Measurements from ENCODE around the gene TGFBR3.
"Not testable (repeated sequence)": the region's sequence is repeated elsewhere in the genome, so short reads cannot be mapped to it uniquely, and the experiment has no call there.

TGFBR3 gene

GRCh38 chr1:91883470-91883869 is 2.5 kb downstream of the TGFBR3 start:
- DNase-seq (ENCODE audit: low spot score), result peak; percentile 49

DNA sequence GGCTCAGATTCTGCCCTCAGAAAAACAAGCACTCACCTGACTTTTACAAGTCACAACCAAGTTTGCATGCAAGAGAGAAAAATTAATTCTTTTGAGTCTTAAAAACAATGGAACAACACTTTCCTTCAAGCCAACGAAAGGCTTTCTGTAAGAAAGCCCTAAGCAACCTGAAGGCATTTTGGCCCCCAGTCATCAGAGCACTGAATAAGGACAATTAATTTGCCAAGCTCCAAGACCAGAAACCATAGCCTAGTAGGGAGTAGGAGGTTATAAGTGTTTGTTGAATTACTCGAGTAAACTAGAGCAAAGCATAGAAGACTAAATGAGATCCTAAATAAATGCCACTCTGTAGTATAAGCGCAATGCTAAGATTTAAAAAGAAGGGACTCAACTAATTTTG is 4.7 kb downstream of the TGFBR3 start:
- DNase-seq (ENCODE audit: low spot score), result no peak

DNA sequence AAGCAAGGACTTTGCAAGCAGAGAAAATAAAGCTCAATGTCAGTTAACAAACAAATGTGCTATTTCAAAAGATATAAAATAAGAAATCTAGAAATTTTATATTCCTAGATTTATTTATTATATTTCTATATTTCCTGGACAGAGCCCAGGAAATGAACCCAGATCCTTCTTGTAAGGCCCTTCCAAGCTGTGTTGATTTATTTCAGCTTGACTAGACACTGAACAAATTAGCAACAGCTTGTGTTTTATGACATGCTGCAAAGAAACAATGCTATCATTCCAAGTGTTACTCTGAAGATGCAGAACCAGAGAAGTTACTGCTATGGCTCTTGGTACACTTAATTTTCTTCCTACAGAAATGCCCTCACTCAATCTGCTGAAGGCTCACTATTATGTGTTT is 6.2 kb downstream of the TGFBR3 start:
- no peak for DNase-seq (ENCODE audit: low spot score)

DNA sequence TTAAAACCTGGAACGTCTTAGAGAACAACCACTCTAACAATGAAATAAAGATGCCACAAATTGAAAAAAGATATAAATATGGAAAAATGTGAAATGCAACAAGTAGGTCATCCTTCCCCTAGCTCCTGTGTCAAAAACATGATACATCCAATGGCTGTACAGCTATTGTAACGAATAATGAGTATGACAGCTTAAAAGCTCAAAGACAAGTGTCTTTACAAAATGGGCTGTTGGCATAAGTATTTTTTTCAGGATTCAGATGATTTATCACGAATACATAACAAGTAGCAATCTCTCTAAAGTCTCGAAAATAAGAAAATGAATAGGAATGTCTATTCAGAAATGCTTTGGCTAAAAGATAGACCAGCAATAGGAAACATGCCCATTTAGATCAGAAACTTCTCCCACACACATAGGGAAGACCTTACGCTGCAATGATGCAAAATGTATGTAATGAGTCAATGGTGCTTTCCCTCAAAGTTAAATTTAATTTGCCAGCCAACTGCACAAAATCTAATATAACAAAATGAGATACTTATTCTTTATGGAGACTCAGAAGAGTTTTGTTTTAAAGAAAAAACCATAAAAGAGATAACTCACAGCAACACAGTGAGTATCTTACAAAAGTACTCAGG is 8.3 kb downstream of the TGFBR3 start:
- no peak for DNase-seq (ENCODE audit: low spot score)

GRCh38 chr1:91876781-91877573 is 9.0 kb downstream of the TGFBR3 start:
- no peak for DNase-seq (ENCODE audit: low spot score)

DNA sequence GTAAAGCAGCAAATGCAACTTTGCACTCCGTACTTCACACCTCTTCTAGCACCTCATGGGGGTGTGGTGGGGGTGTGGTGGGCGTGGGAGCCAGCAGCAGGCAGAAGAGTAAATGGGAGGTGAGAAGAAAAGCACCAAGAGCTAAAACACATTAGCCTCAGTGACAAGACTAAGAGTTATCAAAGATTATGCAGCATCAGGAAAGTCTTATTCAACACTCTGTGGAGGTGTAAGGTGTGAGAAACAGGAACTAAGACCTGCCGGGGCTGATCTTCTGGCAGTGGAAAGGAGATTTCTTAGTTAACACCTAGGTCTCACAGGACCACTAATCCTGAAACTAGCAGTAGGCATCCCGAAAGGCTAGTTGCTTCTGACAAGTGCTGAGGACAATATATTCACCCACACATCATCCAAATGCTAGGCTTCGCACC is 9.9 kb downstream of the TGFBR3 start:
- DNase-seq (ENCODE audit: low spot score), result no peak

- no peak for DNase-seq (ENCODE audit: low spot score)
Observed at GRCh38 chr1:91874167-91874566, 11.8 kb downstream of the TGFBR3 start.

DNA sequence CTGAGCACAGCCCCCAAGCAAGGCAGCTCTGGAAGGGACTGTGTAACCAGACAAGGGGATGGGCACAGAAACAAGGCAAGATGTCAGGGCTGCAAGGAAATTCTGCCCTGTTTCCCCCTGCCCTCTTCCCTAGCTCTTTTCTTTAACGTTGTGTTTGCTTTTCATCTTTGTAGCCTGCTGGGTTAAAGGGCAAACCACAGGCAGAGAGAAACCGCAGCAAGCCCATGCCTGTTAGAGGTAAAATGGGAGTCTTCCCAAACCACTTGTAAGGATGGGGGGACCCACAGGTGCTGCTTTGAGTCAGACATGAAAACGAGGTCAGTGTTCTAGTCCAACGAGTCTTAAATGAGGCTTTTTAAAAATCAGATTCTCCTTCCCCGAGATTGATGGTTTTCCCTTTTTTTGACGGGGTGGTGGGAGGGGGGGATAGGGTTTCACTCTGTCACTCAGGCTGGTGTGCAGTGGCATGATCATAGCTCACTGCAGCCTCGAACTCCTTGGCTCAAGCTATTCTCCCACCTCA is 13.3 kb downstream of the TGFBR3 start:
- DNase-seq (ENCODE audit: low spot score), result peak; percentile 54

GRCh38 chr1:91872000-91872399 is 14.0 kb downstream of the TGFBR3 start:
- no peak for DNase-seq (ENCODE audit: low spot score)

DNA sequence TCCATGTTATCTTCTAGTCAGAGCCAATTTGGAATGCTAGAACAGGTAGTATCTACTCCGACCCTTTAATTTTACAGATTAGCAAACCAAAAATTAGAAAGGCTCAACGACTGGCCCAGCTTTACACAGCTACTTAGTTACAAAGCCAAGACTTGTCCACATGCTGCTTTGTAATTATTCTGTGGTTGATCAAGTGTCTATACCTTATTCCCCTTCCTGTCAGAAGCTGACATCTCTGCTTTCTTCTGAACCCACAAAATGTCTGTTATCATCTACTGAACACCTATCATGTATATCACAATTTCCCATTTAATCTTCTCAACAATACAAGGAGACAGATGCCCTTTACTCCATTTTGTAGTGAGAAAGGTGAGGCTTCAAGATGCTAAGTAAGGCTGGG is 15.6 kb downstream of the TGFBR3 start:
- no peak for DNase-seq (ENCODE audit: low spot score)

DNA sequence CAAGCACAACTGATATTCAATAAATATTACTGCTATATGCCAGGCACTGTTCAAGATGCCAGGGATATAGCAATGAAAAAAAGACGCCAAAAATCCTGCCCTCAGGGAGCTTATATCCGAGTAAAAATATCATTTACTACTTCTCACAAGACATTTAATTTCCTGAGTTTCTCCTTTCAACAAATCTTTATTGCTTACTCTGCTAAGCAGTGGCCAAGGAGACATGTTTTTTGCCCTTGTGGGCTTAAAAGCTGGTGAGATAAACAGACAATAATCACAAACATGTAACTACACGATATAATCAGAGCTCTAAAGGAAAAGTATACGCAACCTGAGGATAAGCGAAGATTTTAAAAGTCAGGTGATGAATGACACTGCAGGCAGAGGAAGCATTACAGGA is 19.5 kb downstream of the TGFBR3 start:
- no peak for DNase-seq (ENCODE audit: low spot score)

DNA sequence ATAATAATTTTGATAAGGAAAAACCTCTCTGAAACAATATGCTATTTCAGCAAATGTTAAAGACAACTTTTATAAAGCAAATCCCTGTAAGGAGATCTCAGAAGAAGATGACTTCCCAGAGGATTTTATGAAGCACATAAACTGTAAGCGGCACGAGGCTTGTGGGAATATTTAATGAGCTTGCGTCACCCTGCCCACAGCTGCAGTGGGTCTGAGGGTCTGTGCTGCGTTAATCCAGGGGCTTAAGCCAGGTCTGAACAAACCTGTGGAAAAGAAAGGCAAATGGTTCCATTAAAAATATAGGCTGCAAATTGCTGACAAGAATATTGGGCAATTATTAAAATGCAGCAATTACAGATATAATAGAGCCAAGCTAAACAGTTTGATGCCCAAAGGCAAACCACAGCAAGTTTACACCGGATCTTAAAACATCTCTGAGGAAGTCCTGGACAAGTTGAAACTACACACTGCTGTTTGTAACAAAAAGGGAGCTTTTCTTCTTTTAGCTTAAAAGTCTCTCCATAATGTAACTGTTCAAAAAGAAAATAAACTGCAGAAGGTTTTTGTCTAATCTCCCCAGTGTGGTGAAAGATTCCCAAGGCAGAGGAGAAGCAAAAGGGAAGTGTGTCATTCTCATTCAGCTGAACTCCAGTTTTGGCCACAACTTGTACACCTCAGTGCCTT is 21.8 kb downstream of the TGFBR3 start:
- no peak for DNase-seq (ENCODE audit: low spot score)

GRCh38 chr1:91863498-91863897 is 22.5 kb downstream of the TGFBR3 start:
- DNase-seq (ENCODE audit: low spot score), result no peak

DNA sequence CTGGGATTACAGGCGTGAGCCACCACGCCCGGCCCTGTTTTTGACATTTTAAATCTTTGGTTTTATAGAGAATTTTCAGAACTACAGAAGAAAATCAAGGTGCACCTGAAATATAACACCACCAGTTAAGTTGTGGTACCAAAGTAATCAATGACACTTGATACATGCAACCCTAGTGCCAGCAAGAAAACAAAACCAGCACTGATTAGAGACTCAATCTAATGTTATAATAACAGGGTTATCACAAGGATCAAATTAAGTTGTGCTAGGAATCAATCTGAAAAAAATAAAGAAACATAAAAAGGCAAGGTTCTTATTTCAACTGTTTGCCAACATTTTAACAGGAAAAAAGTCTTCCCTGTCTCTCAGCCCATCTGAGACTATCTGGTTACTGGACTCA is 23.8 kb downstream of the TGFBR3 start:
- DNase-seq (ENCODE audit: low spot score), result no peak

DNA sequence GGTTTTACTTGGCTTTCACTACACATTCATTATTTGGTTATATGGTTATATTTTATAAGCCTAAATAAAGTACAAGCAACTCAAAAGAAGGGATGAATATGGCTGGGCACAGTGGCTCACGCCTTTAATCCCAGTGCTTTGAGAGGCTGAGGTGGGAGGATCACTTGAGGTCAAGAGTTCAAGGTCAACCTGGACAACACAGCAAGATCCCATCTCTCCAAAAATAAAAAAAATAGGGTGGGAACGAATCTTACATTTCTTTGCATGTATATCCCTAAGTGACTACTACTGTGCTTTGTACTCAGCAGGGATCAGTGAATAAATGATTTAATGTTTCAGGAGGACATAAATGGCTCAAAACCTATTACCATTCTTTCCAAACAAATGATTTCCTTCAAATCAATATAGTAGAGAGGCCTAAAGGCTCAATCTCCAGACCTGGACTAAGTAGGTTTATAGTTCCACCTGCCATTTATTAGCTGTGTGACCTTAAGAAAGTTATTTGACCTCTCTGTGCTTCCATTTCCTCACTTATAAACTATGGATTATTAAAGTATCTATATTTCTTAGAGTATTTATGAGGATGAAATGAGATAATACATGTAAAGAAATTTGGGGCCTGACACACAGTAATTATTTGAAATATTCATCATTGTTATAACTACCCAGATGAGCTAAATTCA is 28.3 kb downstream of the TGFBR3 start:
- no peak for DNase-seq (ENCODE audit: low spot score)

- DNase-seq (ENCODE audit: low spot score), result no peak
Observed at GRCh38 chr1:91856996-91857395, 29.0 kb downstream of the TGFBR3 start.

DNA sequence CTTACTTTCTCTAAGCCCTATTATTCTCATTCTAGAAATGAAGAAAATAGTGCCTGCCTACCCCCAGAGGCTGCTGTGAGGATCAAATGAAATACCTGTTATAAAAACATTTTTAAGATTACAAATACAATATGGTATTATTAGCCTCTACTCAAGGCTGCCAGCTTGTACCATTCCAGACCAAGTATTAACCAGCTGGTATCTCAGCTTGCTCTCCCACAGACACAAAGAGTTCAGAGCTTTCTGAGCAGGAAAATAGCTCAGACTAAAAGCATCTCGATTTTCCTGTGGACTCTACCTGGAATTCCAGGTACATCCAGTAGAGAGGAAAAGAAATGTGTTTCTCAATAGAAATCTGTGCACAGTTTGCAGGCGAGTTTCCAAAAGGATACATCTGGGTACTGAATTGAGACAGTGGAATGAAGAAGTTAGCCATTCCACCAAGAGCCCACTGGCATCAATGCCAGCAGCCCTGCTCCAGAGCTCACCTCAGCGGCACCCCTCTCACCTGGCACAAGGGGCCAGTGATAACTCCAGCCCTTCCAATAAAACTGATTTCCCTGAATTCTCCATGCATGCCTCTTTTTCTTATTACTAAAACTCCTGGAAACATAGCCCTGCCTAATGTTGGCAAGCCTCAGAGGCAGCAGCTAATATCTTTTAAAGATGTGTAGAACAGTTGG is 31.0 kb downstream of the TGFBR3 start:
- DNase-seq (ENCODE audit: low spot score), result no peak

DNA sequence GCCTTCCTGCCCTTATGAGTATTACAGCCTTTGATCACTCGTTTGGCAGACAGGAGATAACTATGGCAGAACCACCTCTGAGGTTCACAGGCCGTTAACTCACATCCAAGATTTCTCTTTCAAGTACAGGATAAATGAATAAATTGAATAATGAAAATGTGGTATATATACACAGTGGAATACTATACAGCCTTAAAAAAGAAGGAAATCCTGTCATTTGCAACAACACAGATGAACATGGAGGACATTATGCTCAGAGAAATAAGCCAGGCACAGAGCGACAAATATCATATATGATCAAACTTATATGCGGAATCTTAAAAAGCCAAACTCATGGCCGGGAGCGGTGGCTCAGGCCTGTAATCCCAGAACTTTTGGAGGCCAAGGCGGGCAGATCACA is 32.6 kb downstream of the TGFBR3 start:
- no peak for DNase-seq (ENCODE audit: low spot score)

DNA sequence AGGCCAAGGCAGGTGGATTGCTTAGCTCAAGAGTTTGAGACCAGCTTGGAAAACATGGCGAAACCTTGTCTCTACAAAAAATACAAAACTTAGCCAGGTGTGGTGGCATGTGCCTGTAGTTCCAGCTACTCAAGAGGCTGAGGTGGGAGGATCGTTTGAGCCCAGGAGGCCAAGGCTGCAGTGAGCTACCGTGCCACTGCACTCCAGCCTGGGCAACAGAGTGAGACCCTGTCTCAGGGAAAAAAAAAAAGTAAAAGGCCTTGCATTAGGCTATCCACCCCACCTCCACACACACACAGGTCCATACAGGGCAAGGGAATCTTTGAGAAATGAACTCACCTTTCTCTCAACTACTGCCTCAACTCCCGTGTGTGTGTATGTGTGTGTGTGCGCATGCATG is 33.9 kb downstream of the TGFBR3 start:
- not testable (repeated sequence) for DNase-seq (ENCODE audit: low spot score)

GRCh38 chr1:91851130-91852010 is 34.6 kb downstream of the TGFBR3 start:
- no peak for DNase-seq (ENCODE audit: low spot score)

DNA sequence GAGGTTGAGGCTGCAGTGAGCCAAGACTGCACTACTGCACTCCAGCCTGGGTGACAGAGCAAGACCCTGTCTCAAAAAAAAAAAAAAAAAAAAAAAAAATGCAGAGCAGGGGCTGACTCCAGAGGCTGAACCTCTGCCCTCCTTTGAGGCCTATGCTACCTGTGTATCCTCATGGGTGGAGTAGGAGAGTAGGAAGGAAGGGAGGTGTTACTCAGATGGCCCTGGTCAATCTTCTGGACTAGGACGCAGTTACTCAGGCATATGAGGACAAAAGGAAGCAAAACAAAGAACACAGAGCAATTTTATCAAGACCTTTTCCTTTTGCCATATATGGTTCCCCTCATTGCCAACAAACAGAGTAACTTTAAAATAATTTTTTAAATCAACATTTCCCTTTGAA is 35.2 kb downstream of the TGFBR3 start:
- no peak for DNase-seq (ENCODE audit: low spot score)
